SU-DHL-6 (cell line): ENCODE results near the gene RADIL.
"Not testable (repeated sequence)": the region's sequence is repeated elsewhere in the genome, so short reads cannot be mapped to it uniquely, and the experiment has no call there.

ENCODE experiments used
- H2AFZ ChIP-seq: fragments of 200-600 bp; sonication (generic); 2 replicates; pipeline ENCODE4 v1.6.1; 2014; ENCODE audit warnings: low read depth, mild to moderate bottlenecking, moderate library complexity, mixed read lengths, antibody characterized with exemption, low read length; ENCODE audit not compliant: severe bottlenecking
- H3F3A ChIP-seq: fragments of 200-600 bp; shearing (Covaris generic); 2 replicates; pipeline ENCODE4 v1.6.0; 2016; ENCODE audit warnings: antibody characterized with exemption, mild to moderate bottlenecking; ENCODE audit not compliant: insufficient read depth
- H3K27ac ChIP-seq: fragments of 200-600 bp; sonication (generic); 2 replicates; pipeline ENCODE4 v1.5.1; 2016; ENCODE audit warnings: low read depth, mild to moderate bottlenecking, low read length, moderate library complexity, mixed read lengths
- H3K27me3 ChIP-seq: fragments of 200-600 bp; sonication (generic), shearing (Covaris generic); 2 replicates; pipeline ENCODE4 v1.6.0; 2014; ENCODE audit warnings: mild to moderate bottlenecking, low read length
- H3K36me3 ChIP-seq: fragments of 200-600 bp; sonication (generic); 2 replicates; pipeline ENCODE4 v1.6.1; 2014; ENCODE audit warnings: mild to moderate bottlenecking, low read length, mixed read lengths
- H3K4me2 ChIP-seq: fragments of 300-600, 200-600 bp; shearing (Covaris generic), sonication (generic); 2 replicates; pipeline ENCODE4 v1.6.0; 2014; ENCODE audit warnings: low read length, low read depth, mild to moderate bottlenecking; ENCODE audit not compliant: poor library complexity, severe bottlenecking
- H3K4me3 ChIP-seq: fragments of 200-600 bp; sonication (generic); 2 replicates; pipeline ENCODE4 v1.5.1; 2014; ENCODE audit warnings: antibody characterized with exemption, low read length, mild to moderate bottlenecking, mixed read lengths; ENCODE audit not compliant: insufficient read depth, poor library complexity, severe bottlenecking
- H3K79me2 ChIP-seq: fragments of 200-600 bp; sonication (generic); 2 replicates; pipeline ENCODE4 v1.6.1; 2014; ENCODE audit warnings: mild to moderate bottlenecking, low read length, moderate library complexity; ENCODE audit not compliant: insufficient read depth
- H3K9ac ChIP-seq: fragments of 200-600 bp; sonication (generic); 2 replicates; pipeline ENCODE4 v1.7.0; 2014; ENCODE audit warnings: mild to moderate bottlenecking, low read length
- H3K9me2 ChIP-seq: fragments of 200-600 bp; sonication (generic); replicated peaks from 2 replicates; pipeline ENCODE4 v1.6.1; 2014; ENCODE audit warnings: low read length; ENCODE audit not compliant: insufficient read depth
- H3K9me3 ChIP-seq: fragments of 200-600 bp; sonication (generic); 2 replicates; pipeline ENCODE4 v1.6.1; 2014; ENCODE audit warnings: low read length, mixed read lengths; ENCODE audit not compliant: insufficient read depth
- H4K20me1 ChIP-seq: fragments of 200-600 bp; sonication (generic); 2 replicates; pipeline ENCODE4 v1.6.1; 2014; ENCODE audit warnings: low read depth, mild to moderate bottlenecking, antibody characterized with exemption, low read length, moderate library complexity, mixed read lengths
- EZH2phosphoT487 ChIP-seq: fragments of 200-600 bp; sonication (generic), shearing (Covaris generic); conservative IDR thresholded peaks from 2 replicates; pipeline ENCODE4 v1.6.1; 2018; ENCODE audit warnings: mild to moderate bottlenecking, antibody characterized with exemption, low read length, moderate library complexity, mixed read lengths
- TF ChIP-seq, protein P1 (sequence below): fragments of 200-600 bp; sonication (generic); IDR thresholded peaks from one replicate; pipeline ENCODE4 v1.5.1; 2017; ENCODE audit warnings: antibody characterized with exemption, mild to moderate bottlenecking, low read length, moderate library complexity; ENCODE audit not compliant: insufficient read depth, poor library complexity, severe bottlenecking

RADIL gene

DNA sequence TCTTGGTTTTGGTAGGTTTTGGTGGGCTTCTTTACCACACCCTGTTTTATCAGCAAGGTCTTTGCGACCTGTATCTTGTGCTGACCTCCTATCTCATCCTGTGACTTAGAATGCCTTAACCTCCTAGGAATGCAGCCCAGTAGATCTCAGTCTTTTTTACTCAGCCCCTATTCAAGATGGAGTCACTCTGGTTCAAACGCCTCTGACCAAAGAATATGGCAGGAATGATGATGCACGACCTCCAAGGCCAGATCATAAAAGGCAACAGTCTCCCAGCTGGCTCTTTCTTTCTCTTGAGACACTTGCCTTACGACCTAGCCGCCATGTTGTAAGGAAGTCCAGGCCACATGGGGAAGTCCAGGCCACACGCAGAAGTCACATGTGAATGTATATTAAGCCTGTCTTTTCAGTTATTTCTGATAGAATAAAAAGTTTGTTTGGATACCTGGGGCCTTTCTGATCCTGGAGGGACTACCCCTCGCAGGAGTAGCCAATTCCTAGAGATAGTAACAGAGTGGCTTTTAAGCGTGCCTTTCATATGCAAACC is 10.5 kb upstream of the RADIL start:
- Histone ChIP-seq H3K9me3 (no peaks in the 10 kb centered on the region), H3K9ac (no peak overlapping the region), H3K4me2 (no peak overlapping the region), H3K79me2 (no peaks in the 10 kb centered on the region), H3K36me3 (no peaks in the 10 kb centered on the region), H4K20me1 (no peaks in the 10 kb centered on the region), H3K4me3 (no peak overlapping the region), H3K27me3 (no peaks in the 10 kb centered on the region), H2AFZ (no peak overlapping the region), H3K27ac (no peak overlapping the region), H3K9me2 (no peaks in the 10 kb centered on the region), H3F3A (no peaks in the 10 kb centered on the region)
- TF ChIP-seq, protein P1, sequence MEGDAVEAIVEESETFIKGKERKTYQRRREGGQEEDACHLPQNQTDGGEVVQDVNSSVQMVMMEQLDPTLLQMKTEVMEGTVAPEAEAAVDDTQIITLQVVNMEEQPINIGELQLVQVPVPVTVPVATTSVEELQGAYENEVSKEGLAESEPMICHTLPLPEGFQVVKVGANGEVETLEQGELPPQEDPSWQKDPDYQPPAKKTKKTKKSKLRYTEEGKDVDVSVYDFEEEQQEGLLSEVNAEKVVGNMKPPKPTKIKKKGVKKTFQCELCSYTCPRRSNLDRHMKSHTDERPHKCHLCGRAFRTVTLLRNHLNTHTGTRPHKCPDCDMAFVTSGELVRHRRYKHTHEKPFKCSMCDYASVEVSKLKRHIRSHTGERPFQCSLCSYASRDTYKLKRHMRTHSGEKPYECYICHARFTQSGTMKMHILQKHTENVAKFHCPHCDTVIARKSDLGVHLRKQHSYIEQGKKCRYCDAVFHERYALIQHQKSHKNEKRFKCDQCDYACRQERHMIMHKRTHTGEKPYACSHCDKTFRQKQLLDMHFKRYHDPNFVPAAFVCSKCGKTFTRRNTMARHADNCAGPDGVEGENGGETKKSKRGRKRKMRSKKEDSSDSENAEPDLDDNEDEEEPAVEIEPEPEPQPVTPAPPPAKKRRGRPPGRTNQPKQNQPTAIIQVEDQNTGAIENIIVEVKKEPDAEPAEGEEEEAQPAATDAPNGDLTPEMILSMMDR = no peak
- no peak for TF ChIP-seq EZH2phosphoT487

DNA sequence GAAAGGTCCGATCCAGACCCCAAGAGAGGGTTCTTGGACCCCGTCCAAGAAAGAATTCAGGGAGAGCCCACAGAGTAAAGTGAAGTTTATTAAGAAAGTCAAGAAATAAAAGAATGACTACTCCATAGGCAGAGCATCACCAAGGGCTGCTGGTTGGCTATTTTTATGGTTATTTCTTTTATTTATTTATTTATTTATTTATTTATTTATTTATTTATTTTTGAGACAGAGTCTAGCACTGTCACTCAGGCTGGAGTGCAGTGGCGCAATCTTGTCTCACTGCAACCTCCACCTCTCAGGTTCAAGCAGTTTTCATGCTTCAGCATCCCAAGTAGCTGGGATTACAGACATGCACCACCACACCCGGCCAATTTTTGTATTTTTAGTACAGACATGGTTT is 9.7 kb upstream of the RADIL start:
- not testable (repeated sequence) for H3K79me2 ChIP-seq, H2AFZ ChIP-seq, H3K27me3 ChIP-seq, H3F3A ChIP-seq, H3K27ac ChIP-seq, H3K4me2 ChIP-seq, H3K36me3 ChIP-seq, H3K9me2 ChIP-seq, H3K4me3 ChIP-seq, H4K20me1 ChIP-seq, H3K9me3 ChIP-seq, H3K9ac ChIP-seq

DNA sequence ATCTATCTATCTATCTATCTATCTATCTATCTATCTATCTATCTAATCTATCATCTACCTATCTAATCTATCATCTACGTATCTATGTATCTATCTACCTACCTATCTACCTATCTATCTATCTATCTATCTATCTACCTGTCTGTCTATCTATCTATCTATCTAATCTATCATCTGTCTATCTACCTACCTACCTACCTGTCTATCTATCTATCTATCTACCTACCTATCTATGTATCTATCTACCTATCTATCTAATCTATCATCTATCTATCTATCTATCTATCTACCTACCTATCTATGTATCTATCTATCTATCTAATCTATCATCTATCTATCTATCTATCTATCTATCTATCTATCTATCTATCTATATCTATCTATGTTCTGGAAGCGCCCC is 8.0 kb upstream of the RADIL start:
- not testable (repeated sequence) for H4K20me1 ChIP-seq, H3K9me2 ChIP-seq, H2AFZ ChIP-seq, H3K9ac ChIP-seq, H3K27me3 ChIP-seq, H3K9me3 ChIP-seq, H3K79me2 ChIP-seq, H3K4me2 ChIP-seq, H3K27ac ChIP-seq, H3K4me3 ChIP-seq, H3F3A ChIP-seq, H3K36me3 ChIP-seq

DNA sequence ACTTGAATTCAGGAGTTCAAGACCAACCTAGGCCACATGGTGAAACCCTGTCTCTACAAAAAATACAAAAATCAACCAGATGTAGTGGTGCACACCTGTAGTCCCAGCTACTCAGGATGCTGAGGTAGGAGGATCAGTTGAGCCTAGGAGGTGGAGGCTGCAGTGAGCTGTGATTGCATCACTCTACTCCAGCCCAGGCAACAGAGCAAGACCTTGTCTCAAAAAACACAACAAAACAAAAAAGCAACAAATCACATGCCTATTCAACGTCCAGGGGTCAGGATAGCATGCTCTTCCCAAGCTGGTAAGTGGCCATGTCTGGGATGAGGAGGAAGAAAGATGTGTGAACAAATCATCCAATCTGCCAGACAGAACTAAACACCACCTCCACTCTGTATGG is 6.2 kb upstream of the RADIL start:
- H3F3A ChIP-seq = no peaks in the 10 kb centered on the region
- no peaks in the 10 kb centered on the region for H4K20me1 ChIP-seq
- H3K4me3 ChIP-seq = no peak overlapping the region
- no peaks in the 10 kb centered on the region for H3K27me3 ChIP-seq
- no peaks in the 10 kb centered on the region for H3K9me2 ChIP-seq
- no peak overlapping the region for H3K9ac ChIP-seq
- H3K27ac ChIP-seq = no peak overlapping the region
- H3K36me3 ChIP-seq = no peaks in the 10 kb centered on the region
- TF ChIP-seq, protein P1 = no peak
- no peak for TF ChIP-seq EZH2phosphoT487
- no peaks in the 10 kb centered on the region for H3K9me3 ChIP-seq
- no peaks in the 10 kb centered on the region for H3K79me2 ChIP-seq
- no peak overlapping the region for H3K4me2 ChIP-seq
- H2AFZ ChIP-seq = no peak overlapping the region
